Tibial nerve (tissue), 3 donors: ENCODE results near the gene TMEM63B.

Experiments
- CTCF ChIP-seq, 5 experiments: fragments of 200-600 bp in 3 of 5; fragments of 450-650 bp in 2 of 5; sonication (generic) in 3 of 5; IDR thresholded peaks; one replicate each; pipeline ENCODE4 v1.5.1; 2016 to 2019; ENCODE audit warnings: antibody characterized with exemption in 5 of 5, mild to moderate bottlenecking in 3 of 5, moderate library complexity in 2 of 5
- POLR2A ChIP-seq, 2 donors: fragments of 450-650 bp; IDR thresholded peaks; one replicate each; pipeline ENCODE4 v1.6.1; 2017; ENCODE audit warnings: antibody characterized with exemption in 2 of 2, mild to moderate bottlenecking in 2 of 2, moderate library complexity in 2 of 2

DNA sequence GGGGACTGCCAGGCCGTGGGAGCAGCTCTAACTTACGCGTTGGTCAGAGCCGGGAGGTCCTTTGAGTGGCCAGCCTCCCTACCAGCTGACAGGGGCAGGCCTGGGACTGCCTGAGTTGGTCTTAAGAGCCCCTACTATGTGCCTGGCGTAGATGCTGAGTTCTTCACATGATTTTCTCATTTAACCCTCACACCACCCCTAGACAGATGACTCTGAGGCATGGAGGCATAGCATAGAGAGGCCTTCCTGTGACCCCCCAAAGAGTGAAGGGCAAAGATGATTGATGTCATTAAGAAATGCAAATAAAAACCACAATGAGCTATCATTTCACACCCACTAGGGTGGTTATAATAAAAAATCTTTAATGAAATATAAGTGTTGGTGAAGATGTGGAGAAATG is 36.9 kb upstream of the TMEM63B start:
- TF ChIP-seq CTCF (IDR thresholded peaks at IDR 0.05) (no peak), POLR2A (IDR thresholded peaks at IDR 0.05) (no peak)
